HepG2 (cell line): ENCODE measurements around the gene SULT6B1. TPM values are rescaled to one million over a fixed set of nuclear protein-coding genes. Genes with fewer than 3 reads are reported as not detected.
A peak's percentile ranks its signal among the peaks of the same experiment; 100 is the strongest.

Experiments used
- AHDC1 ChIP-seq: sonication (generic); formaldehyde crosslinking; IDR thresholded peaks from 2 replicates; pipeline ENCODE4 v1.5.1; 2020; ENCODE audit warnings: mild to moderate bottlenecking, missing genetic modification reagents, borderline replicate concordance
- E2F2 ChIP-seq: sonication (generic); formaldehyde crosslinking; IDR thresholded peaks from 2 replicates; pipeline ENCODE4 v1.4.0; 2020; ENCODE audit warnings: missing genetic modification reagents, borderline replicate concordance
- HNF1A ChIP-seq, 2 experiments: sonication (generic) in 1 of 2; formaldehyde crosslinking in 1 of 2; IDR thresholded peaks; 2 replicates each; pipeline versions ENCODE4 v1.4.0 to v1.6.1; 2016 to 2020; ENCODE audit warnings: borderline replicate concordance in 1 of 2, low read depth in 1 of 2, mild to moderate bottlenecking in 1 of 2, missing genetic modification reagents in 1 of 2
- HNRNPLL ChIP-seq: fragments of 200-400 bp; formaldehyde crosslinking; IDR thresholded peaks from 2 replicates; pipeline ENCODE4 v1.6.1; 2017; ENCODE audit warnings: mild to moderate bottlenecking, low read depth, low read length; ENCODE audit not compliant: poor library complexity, severe bottlenecking
- IKZF1 ChIP-seq: fragments of 450-650 bp; IDR thresholded peaks from 2 replicates; pipeline ENCODE4 v1.7.1; 2016
- KDM6A ChIP-seq: IDR thresholded peaks from 2 replicates; pipeline ENCODE4 v1.6.1; 2016; ENCODE audit warnings: low read depth
- NFIB ChIP-seq: sonication (generic); formaldehyde crosslinking; IDR thresholded peaks from 2 replicates; pipeline ENCODE4 v1.9.0; 2021; ENCODE audit warnings: missing genetic modification reagents, mild to moderate bottlenecking, borderline replicate concordance
- PRPF4 ChIP-seq: fragments of 200-400 bp; formaldehyde crosslinking; IDR thresholded peaks from 2 replicates; pipeline ENCODE4 v1.6.1; 2016; ENCODE audit warnings: low read length, low read depth; ENCODE audit not compliant: poor library complexity, severe bottlenecking
- PTBP1 ChIP-seq: fragments of 200-400 bp; formaldehyde crosslinking; IDR thresholded peaks from 2 replicates; pipeline ENCODE4 v1.6.1; 2018; ENCODE audit warnings: low read length, low read depth; ENCODE audit not compliant: poor library complexity, severe bottlenecking
- SMYD3 ChIP-seq: sonication (generic); formaldehyde crosslinking; IDR thresholded peaks from 2 replicates; pipeline ENCODE4 v1.8.1; 2023; ENCODE audit warnings: mild to moderate bottlenecking, missing genetic modification reagents
- SP140L ChIP-seq: sonication (generic); formaldehyde crosslinking; IDR thresholded peaks from 2 replicates; pipeline ENCODE4 v1.4.0; 2020; ENCODE audit warnings: missing genetic modification reagents, borderline replicate concordance
- ZBTB7B ChIP-seq: sonication (generic); formaldehyde crosslinking; IDR thresholded peaks from 2 replicates; pipeline ENCODE4 v1.4.0; 2020; ENCODE audit warnings: missing genetic modification reagents
- ZMYM4 ChIP-seq: sonication (generic); formaldehyde crosslinking; IDR thresholded peaks from 2 replicates; pipeline ENCODE4 v1.8.1; 2023; ENCODE audit warnings: mild to moderate bottlenecking, missing genetic modification reagents
- ZNF12 ChIP-seq: sonication (generic); formaldehyde crosslinking; IDR thresholded peaks from 2 replicates; pipeline ENCODE4 v1.5.0; 2020; ENCODE audit warnings: missing genetic modification reagents
- ZSCAN30 ChIP-seq: sonication (generic); formaldehyde crosslinking; IDR thresholded peaks from 2 replicates; pipeline ENCODE4 v1.5.0; 2020; ENCODE audit warnings: mild to moderate bottlenecking, missing genetic modification reagents
- polyA plus RNA-seq, 8 experiments: library from polyadenylated mRNA; depleted of rRNA in 3 of 8; stranded (reverse) in 7 of 8; unstranded in 1 of 8; fragments of >200 nt; fragmentation: Illumina TruSeq in 4 of 8; extraction: Trizol in 4 of 8; gene quantifications; 2 replicates each; pipeline versions ENCODE4 v1.2.1 to v1.2.3, GENCODE V29; 2011 to 2016; ENCODE audit warnings: low read depth in 4 of 8, missing spikeins in 1 of 8, mixed read lengths in 1 of 8; ENCODE audit not compliant: insufficient read depth in 1 of 8
- total RNA-seq, 5 experiments: library from RNA; depleted of rRNA; stranded (reverse); fragments of >200 nt; fragmentation: Illumina TruSeq; extraction: Trizol; gene quantifications; 2 replicates each; pipeline ENCODE4 v1.2.3, GENCODE V29; 2016; ENCODE audit warnings: low read depth in 1 of 5

SULT6B1 gene
- total and polyA plus RNA-seq, 2 of the 13 experiments (the other 11 are each of a cell fraction or from before 2014, with no cell fraction given) = not detected

GRCh38 chr2:37196320-37197195 is 8.1 kb upstream of the SULT6B1 start, which contains the start of gene CEBPZOS (continued):
- TF ChIP-seq AHDC1 (CRISPR knock-in tag) (peak; percentile 79), SP140L (CRISPR knock-in tag) (peak; percentile 49; the same call in 1 of the 2 replicates), ZSCAN30 (peak; percentile 88; the same call in 1 of the 2 replicates), HNF1A (IDR thresholded peaks at IDR 0.05; ENCODE audit: low read depth) (no peak), HNF1A (CRISPR knock-in tag; IDR thresholded peaks at IDR 0.05; ENCODE audit: borderline replicate concordance) (peak; percentile 20), ZMYM4 (CRISPR knock-in tag) (peak; percentile 95), NFIB (CRISPR knock-in tag) (peak; percentile 90; the same call in 1 of the 2 replicates), E2F2 (no peak), KDM6A (CRISPR knock-in tag) (peak; percentile 23; the same call in 1 of the 2 replicates), IKZF1 (no peak), PTBP1 (peak; percentile 29), SMYD3 (CRISPR knock-in tag) (peak; percentile 95), ZBTB7B (CRISPR knock-in tag) (peak; percentile 77), ZNF12 (CRISPR knock-in tag) (no peak; the same call in none of the 2 replicates), PRPF4 (no peak), HNRNPLL (peak; percentile 92)
